Endothelial cell of umbilical vein (primary cell): ENCODE data around the gene L3MBTL4. TPM values are rescaled to one million over a fixed set of nuclear protein-coding genes. Genes with fewer than 3 reads are reported as not detected.

Source experiments
- BruUV-seq: library from RNA; stranded (reverse); fragments of 400-500 nt; replicated peaks from 2 replicates; lab custom pipeline; 2021; lab: Mats Ljungman, UMichigan
- CTCF ChIA-PET: fragments of 300-600, 350-600 bp; sonication (Branson Sonifier 250); formaldehyde crosslinking; loops from one replicate; lab custom pipeline; 2021; ENCODE audit warnings: antibody characterized with exemption, inconsistent platforms; lab: Charles Lee
- POLR2A ChIA-PET: fragments of 300-600, 350-600 bp; sonication (Branson Sonifier 250); formaldehyde crosslinking; loops from one replicate; lab custom pipeline; 2021; ENCODE audit warnings: antibody characterized with exemption, inconsistent platforms; lab: Charles Lee
- DNase-seq: peaks from one replicate; pipeline ENCODE4 v3.0.0-alpha.2; 2011; ENCODE audit warnings: low read depth, low spot score
- FAIRE-seq: peaks from 2 replicates; lab custom pipeline; 2011; peaks lifted over from hg19 to GRCh38; lab: Jason Lieb, UNC
- H2AFZ ChIP-seq: 2 replicates; pipeline ENCODE4 v1.6.0; 2012; ENCODE audit warnings: low read depth, low read length, control low read depth, inconsistent platforms
- H3K27ac ChIP-seq: 2 replicates; pipeline ENCODE4 v1.5.1; 2011; ENCODE audit warnings: low read depth, mild to moderate bottlenecking, control low read depth, low read length, moderate library complexity; ENCODE audit not compliant: insufficient read depth
- H3K27me3 ChIP-seq, 2 experiments: 2 replicates each; pipeline versions ENCODE4 v1.6.0 to v1.6.1; 2011; ENCODE audit warnings: low read length in 2 of 2, mixed read lengths in 1 of 2; ENCODE audit not compliant: control insufficient read depth in 2 of 2, insufficient read depth in 2 of 2
- H3K36me3 ChIP-seq, 2 experiments: 2 replicates in 1 of 2; 3 replicates in 1 of 2; pipeline ENCODE4 v1.5.1; 2011; ENCODE audit warnings: low read length in 2 of 2, mild to moderate bottlenecking in 1 of 2, moderate library complexity in 1 of 2; ENCODE audit not compliant: control insufficient read depth in 2 of 2, insufficient read depth in 2 of 2; ENCODE audit errors: extremely low read depth in 1 of 2
- H3K4me1 ChIP-seq: 3 replicates; pipeline ENCODE4 v1.5.1; 2011; ENCODE audit warnings: mild to moderate bottlenecking, low read length; ENCODE audit not compliant: control insufficient read depth, insufficient read depth; ENCODE audit errors: extremely low read depth
- H3K4me2 ChIP-seq: 2 replicates; pipeline ENCODE4 v1.6.1; 2011; ENCODE audit warnings: low read length, control low read depth, mixed read lengths; ENCODE audit not compliant: insufficient read depth
- H3K4me3 ChIP-seq, 3 experiments: fragments of 200-600 bp in 1 of 3; sonication (generic), shearing (Covaris generic) in 1 of 3; replicated peaks in 1 of 3; 2 replicates each; pipeline ENCODE4 v1.5.1; 2011 to 2016; ENCODE audit warnings: control low read depth in 3 of 3, low read length in 3 of 3, mild to moderate bottlenecking in 2 of 3, inconsistent platforms in 1 of 3, low read depth in 1 of 3, moderate library complexity in 1 of 3; ENCODE audit not compliant: insufficient read depth in 1 of 3
- H3K79me2 ChIP-seq: 2 replicates; pipeline ENCODE4 v1.6.0; 2012; ENCODE audit warnings: low read length, inconsistent platforms; ENCODE audit not compliant: control insufficient read depth, insufficient read depth
- H3K9ac ChIP-seq: replicated peaks from 2 replicates; pipeline ENCODE3; 2011; ENCODE audit warnings: low read length, control low read depth; ENCODE audit not compliant: insufficient read depth; ENCODE audit errors: extremely low read depth
- H3K9me1 ChIP-seq: replicated peaks from 3 replicates; pipeline ENCODE4 v1.6.0; 2011; ENCODE audit warnings: mild to moderate bottlenecking, low read length; ENCODE audit not compliant: control insufficient read depth, insufficient read depth; ENCODE audit errors: extremely low read depth
- H3K9me3 ChIP-seq: replicated peaks from 2 replicates; pipeline ENCODE4 v1.5.1; 2012; ENCODE audit warnings: low read length, inconsistent platforms; ENCODE audit not compliant: control insufficient read depth, insufficient read depth
- H4K20me1 ChIP-seq: replicated peaks from 2 replicates; pipeline ENCODE3; 2011; ENCODE audit warnings: mild to moderate bottlenecking, low read length; ENCODE audit not compliant: control insufficient read depth, insufficient read depth; ENCODE audit errors: extremely low read depth
- CTCF ChIP-seq, 2 donors: IDR thresholded peaks; 1 replicate in 1 of 2; 2 replicates in 1 of 2; pipeline ENCODE4 v1.5.1; 2011; ENCODE audit warnings: low read length in 2 of 2, mild to moderate bottlenecking in 2 of 2, moderate library complexity in 2 of 2, control low read depth in 1 of 2, inconsistent platforms in 1 of 2, low read depth in 1 of 2; ENCODE audit not compliant: insufficient read depth in 1 of 2; ENCODE audit errors: extremely low read depth in 1 of 2
- GATA2 ChIP-seq: IDR thresholded peaks from 2 replicates; pipeline ENCODE4 v1.7.0; 2011; ENCODE audit warnings: low read depth, mild to moderate bottlenecking, moderate library complexity, mixed read lengths, low read length; ENCODE audit not compliant: insufficient read length, insufficient read depth
- JUN ChIP-seq: IDR thresholded peaks from 2 replicates; pipeline ENCODE4 v1.6.1; 2011; ENCODE audit warnings: borderline replicate concordance, low read depth; ENCODE audit not compliant: insufficient read length, insufficient read depth
- MAX ChIP-seq: IDR thresholded peaks from 2 replicates; pipeline ENCODE4 v1.6.1; 2011; ENCODE audit not compliant: insufficient read depth, insufficient read length
- MYC ChIP-seq: IDR thresholded peaks from one replicate; pipeline ENCODE4 v1.6.1; 2011; ENCODE audit warnings: mild to moderate bottlenecking, low read depth, low read length
- POLR2AphosphoS5 ChIP-seq: IDR thresholded peaks from 2 replicates; pipeline ENCODE4 v1.6.1; 2012; ENCODE audit warnings: low read depth, mild to moderate bottlenecking, control low read depth, low read length, moderate library complexity; ENCODE audit not compliant: insufficient read depth
- dilution Hi-C: fragments of 300-500 bp; cut with MboI; formaldehyde crosslinking; loops from one replicate; pipeline ENCODE4 v1.15.0; 2019; ENCODE audit warnings: low sequenced_read_pairs; ENCODE audit not compliant: extremely low pct_ligation_motif_present
- intact Hi-C: fragments of 100-400 bp; cut with micrococcal nuclease; formaldehyde crosslinking; loops from one replicate; pipeline ENCODE4 v1.10.0; 2022
- polyA plus RNA-seq, 4 experiments: library from polyadenylated mRNA; depleted of rRNA in 3 of 4; stranded (reverse) in 3 of 4; unstranded in 1 of 4; fragments of >200 nt; gene quantifications; 2 replicates each; pipeline versions ENCODE4 v1.2.1 to v1.2.3, GENCODE V29; 2011 to 2012; ENCODE audit warnings: missing spikeins in 1 of 4
- total RNA-seq: library from RNA; stranded (reverse); gene quantifications from 2 replicates; pipeline ENCODE4 v1.2.3, GENCODE V29; 2021

The L3MBTL4 gene
- total and polyA plus RNA-seq, 2 donors (not counting 3 experiments of a cell fraction or from before 2014, with no cell fraction given) = 0.80 TPM; not detected in 1

GRCh38 chr18:5979176-5979888, 435.4 kb downstream of the L3MBTL4 start:
- ChIA-PET POLR2A (no interaction called here), CTCF (no interaction called here)

More at GRCh38 chr18:5979176-5979888, 435.4 kb downstream of the L3MBTL4 start:
- dilution Hi-C loops (no loop called here), intact Hi-C loops (no loop called here)
- FAIRE-seq (no peak), DNase-seq (no peak)
- no TSS peak for BruUV-seq
- no peaks in the 10 kb centered on the region for H4K20me1 ChIP-seq
- no peak overlapping the region for H3K9ac ChIP-seq
- no peaks in the 10 kb centered on the region for H3K9me3 ChIP-seq
- H3K27ac ChIP-seq = no peak overlapping the region
- no peaks in the 10 kb centered on the region for H3K9me1 ChIP-seq
- no peak overlapping the region for H3K4me3 ChIP-seq
- H3K4me1 ChIP-seq = no peaks in the 10 kb centered on the region
- no peak overlapping the region for H3K4me2 ChIP-seq
- TF ChIP-seq GATA2 = no peak
- TF ChIP-seq MAX = no peak
- no peak for TF ChIP-seq JUN
- no peak for TF ChIP-seq CTCF (IDR thresholded peaks at IDR 0.05; ENCODE audit: extremely low read depth in 1 of 2, insufficient read depth in 1 of 2, low read depth in 1 of 2, low read length in 2 of 2)
- TF ChIP-seq MYC = no peak
- no peak for TF ChIP-seq POLR2AphosphoS5
- no peaks in the 10 kb centered on the region for H3K79me2 ChIP-seq
- no peaks in the 10 kb centered on the region for H3K36me3 ChIP-seq
- H2AFZ ChIP-seq = no peak overlapping the region
- H3K27me3 ChIP-seq = no peaks in the 10 kb centered on the region
